ENCODE data around the gene POU2F1. TPM values are rescaled to one million over a fixed set of nuclear protein-coding genes. Genes with fewer than 3 reads are reported as not detected.

The POU2F1 gene
- polyA plus RNA-seq, 1 donor, result 6.1 TPM

DNA sequence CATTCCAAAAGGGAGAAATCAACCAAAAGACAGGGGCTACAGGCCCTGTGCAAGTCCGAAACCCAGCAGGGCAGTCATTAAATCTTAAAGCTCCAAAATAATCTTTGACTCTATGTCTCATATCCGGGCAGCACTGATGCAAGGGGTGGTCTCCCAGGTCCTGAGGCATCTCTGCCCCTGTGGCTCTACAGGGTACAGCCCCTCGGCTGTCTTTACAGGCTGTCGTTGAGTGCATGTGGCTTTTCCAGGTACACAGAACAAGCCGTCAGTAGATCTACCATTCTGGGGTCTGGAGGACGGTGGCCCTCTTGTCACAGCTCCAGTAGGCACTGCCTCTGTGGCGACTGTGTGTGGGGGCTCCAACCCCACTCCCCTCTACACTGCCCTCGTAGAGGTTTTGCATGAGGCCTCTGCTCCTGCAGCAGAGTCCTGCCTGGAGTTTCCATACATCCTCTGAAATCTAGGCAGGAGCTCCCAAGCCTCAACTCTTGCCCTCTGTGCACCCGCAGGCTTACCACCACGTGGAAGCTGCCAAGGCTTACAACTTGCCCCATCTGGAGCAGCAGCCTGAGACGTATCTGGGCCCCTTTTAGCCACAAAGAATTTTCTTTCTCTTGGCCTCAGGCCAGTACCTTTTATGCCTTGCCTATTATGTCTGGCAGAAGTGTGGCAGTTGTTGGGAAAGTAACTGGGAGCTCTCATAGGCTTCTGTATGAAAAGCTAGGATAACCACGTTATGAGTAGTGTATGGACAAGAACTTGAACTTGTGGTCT is 52.5 kb downstream of the POU2F1 start:
- DNase-seq, result no peak

GRCh38 chr1:167274061-167274460 is 53.4 kb downstream of the POU2F1 start:
- no peak for DNase-seq

- DNase-seq, result no peak
Observed at GRCh38 chr1:167276969-167277368, 56.3 kb downstream of the POU2F1 start.

- no peak for DNase-seq
Observed at GRCh38 chr1:167278497-167278896, 57.8 kb downstream of the POU2F1 start.

GRCh38 chr1:167280912-167281311 is 60.2 kb downstream of the POU2F1 start:
- DNase-seq, result no peak

DNA sequence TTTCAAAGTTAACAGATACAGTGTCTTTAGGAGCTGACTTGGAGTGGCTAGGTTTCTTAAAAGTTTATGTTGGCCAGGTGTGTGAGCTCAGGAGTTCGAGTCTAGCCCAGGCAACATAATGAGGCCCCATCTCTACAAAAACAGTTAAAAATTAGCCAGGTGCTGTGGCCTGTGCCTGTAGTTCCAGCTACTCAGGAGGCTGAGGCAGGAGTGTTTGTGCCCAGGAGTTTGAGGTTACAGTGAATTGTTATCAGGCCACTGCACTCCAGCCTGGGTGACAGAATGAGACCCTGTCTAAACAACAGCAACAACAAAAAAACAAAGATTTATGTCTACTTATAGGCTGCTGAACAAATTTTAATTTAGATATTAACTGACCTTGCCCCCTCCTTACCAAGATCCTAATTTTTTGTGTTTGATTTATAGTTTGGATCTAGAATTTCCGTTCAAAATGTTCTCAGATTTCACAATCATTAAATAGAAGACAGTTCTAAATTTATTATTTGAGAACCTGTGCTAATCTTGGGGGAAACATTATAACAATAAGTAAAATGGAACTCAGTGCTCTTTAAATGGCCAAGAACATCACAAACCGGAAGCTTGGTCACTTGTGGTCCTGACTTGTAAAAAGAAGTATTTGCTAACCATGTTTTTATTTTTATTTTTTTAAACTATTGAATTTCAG is 67.8 kb downstream of the POU2F1 start:
- DNase-seq, result no peak

DNA sequence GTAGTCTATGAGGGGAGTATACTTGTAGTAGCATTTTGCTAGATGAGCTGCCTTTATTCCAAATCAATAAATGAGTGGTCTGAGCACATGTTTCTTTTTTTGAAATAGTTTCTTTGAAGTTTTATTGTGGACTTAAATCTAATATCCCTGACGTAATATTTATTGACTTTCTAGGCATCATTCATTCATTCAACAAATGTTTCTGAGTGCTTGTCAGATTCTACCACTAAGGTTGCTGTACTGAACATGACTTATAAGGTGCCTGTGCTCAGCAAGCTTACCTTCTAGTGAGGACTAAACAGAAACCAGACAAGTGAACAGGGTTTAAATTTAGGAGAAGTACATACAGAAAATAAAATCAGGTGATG is 68.4 kb downstream of the POU2F1 start:
- no peak for DNase-seq

DNA sequence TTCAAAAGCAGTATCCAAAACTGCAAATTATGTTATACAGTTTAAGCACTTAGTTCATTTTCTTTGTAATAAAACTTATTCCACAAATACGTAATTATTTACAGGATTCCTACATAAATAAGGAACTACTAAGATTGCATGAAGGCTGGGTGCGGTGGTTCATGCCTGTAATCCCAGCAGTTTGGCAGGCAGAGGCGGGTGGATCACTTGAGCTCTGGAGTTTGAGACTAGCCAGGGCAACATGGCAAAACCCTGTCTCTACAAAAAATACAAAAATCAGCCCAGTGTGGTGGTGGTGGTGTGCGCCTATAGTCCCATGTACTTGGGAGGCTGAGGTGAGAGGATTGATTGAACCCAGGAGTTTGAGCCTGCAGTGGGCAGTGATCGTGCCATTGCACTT is 69.3 kb downstream of the POU2F1 start:
- no peak for DNase-seq

DNA sequence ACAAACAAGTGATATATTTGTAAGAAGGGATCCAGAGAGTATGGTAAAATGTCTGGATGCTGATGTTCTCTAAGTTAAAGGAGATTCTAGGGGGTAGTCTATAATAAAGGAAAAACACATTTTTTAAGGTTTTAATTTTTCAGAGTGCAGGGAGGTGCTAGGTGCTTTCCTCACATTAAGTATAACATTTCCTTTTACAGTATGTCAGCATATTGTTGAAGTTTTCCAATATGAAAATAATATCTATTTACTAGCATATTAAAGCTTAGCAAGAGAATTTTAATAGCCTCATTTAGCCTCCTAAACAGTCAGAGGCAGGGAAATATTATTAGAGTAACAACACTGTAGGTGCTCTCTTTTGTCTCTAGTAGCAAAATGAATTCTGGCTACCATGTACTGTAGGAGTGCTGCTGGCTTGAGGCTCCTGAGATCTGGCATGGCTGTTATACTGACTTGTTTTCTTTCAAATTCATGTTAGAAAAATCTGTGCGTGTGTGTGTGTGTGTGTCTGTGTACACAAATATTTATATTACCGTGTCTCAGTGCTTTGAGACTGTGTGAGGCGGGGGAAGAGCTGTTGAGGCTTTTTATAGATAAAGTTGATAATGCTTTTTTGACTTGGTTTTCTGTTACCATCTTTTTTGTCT is 71.0 kb downstream of the POU2F1 start:
- no peak for DNase-seq

- DNase-seq, result no peak
Observed at GRCh38 chr1:167292216-167292615, 71.5 kb downstream of the POU2F1 start.

DNA sequence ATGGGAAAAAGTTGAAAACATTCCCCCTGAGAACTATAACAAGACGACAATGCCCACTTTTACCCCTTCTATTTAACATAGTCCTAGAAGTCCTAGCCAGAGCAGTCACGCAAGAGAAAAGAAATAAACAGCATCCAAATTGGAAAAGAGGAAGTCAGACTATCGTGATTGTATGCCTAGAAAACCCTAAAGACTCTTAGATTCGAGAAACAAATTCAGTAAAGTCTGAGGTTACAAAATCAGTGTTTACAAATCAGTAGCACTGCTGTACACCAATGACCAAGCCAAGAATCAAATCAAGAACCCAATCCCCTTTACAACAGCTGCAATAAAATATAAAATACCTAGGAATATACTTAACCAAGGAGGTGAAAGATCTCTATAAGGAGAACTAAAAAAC is 72.4 kb downstream of the POU2F1 start:
- DNase-seq, result no peak

GRCh38 chr1:167294528-167294927 is 73.8 kb downstream of the POU2F1 start:
- no peak for DNase-seq

GRCh38 chr1:167297222-167298214 is 76.8 kb downstream of the POU2F1 start:
- no peak for DNase-seq

GRCh38 chr1:167298325-167298724 is 77.6 kb downstream of the POU2F1 start:
- DNase-seq, result no peak

DNA sequence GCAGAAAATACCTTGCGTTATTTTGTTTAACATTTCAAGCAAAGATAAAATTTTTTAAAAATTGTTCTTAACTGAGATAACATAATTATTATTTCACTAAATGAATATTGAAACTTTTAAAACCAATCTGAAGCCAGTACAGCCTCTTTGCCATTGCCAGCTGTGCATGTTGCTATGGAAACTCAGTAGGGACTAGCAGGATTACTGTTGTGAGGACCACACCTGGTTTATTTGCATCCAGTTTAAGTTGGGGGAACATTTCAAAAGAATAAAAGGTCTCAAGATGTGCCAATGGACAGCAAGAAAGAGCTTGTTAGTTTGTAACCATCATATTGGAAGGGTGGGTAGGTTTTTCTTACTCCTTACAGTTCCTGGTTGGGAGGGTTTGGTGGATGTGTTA is 80.7 kb downstream of the POU2F1 start:
- no peak for DNase-seq

DNA sequence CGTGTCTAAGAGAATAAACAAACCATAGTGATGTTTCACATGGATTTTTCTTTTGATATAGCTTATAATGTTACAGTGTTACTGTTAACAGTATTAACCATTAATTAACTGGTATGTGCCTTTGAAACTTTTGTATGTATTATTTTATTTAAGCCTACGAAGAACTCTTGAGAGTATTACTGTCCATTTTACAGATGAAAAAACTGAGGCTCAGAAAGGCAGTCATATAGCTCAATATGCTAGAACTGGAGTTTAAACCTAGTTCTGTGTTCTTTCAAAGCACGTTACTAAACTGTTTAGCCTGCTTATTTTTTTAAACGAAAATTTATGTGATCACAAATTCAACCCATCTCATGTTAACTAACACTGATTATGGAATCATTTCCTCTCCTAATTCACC is 83.5 kb downstream of the POU2F1 start:
- no peak for DNase-seq

- DNase-seq, result no peak
Observed at GRCh38 chr1:167305059-167305705, 84.5 kb downstream of the POU2F1 start.

GRCh38 chr1:167305706-167306277 is 85.1 kb downstream of the POU2F1 start:
- DNase-seq, result no peak

- DNase-seq, result no peak
Observed at GRCh38 chr1:167310732-167311131, 90.0 kb downstream of the POU2F1 start.

DNA sequence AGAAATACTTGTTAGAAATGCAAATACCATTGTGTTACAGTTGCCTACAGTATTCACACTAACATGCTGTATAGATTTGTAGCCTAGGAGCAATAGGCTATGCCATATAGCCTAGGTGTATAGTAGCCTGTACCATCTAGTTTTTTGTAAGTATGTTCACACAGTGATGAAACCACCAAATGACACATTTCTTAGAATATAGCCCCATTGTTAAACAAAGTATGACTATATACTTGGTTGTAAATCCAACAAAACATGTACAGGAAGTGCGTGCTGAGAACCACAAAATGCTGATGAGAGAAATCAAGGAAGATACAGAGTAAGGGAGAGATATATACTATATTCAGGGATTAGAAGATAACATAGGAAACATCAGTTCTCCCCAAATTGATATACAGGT is 92.2 kb downstream of the POU2F1 start:
- no peak for DNase-seq

- DNase-seq, result no peak
Observed at GRCh38 chr1:167314671-167315070, 94.0 kb downstream of the POU2F1 start.

DNA sequence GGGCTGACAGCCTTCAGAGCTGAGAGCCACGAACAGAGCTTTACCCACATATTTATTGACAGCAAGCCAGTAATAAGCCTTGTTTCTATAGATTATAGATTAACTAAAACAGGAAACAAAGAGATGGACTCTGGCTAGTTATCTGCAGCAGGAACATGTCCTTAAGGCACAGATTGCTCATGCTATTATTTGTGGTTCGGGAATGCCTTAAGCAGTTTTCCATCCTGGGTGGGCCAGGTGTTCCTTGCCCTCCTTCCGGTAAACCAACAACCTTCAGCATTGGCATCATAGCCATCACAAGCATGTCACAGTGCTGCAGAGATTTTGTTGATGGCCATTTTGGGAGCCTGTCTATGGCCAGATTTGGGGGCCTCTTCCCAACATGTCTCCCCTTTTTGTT is 96.8 kb downstream of the POU2F1 start:
- no peak for DNase-seq
